SKM-1 (cell line): Measurements from ENCODE around the gene LOXL1.

Source experiments
- DNase-seq: peaks from one replicate; lab custom pipeline; 2025; ENCODE audit not compliant: unreplicated experiment; lab: John Stamatoyannopoulos, UW

LOXL1 gene

DNA sequence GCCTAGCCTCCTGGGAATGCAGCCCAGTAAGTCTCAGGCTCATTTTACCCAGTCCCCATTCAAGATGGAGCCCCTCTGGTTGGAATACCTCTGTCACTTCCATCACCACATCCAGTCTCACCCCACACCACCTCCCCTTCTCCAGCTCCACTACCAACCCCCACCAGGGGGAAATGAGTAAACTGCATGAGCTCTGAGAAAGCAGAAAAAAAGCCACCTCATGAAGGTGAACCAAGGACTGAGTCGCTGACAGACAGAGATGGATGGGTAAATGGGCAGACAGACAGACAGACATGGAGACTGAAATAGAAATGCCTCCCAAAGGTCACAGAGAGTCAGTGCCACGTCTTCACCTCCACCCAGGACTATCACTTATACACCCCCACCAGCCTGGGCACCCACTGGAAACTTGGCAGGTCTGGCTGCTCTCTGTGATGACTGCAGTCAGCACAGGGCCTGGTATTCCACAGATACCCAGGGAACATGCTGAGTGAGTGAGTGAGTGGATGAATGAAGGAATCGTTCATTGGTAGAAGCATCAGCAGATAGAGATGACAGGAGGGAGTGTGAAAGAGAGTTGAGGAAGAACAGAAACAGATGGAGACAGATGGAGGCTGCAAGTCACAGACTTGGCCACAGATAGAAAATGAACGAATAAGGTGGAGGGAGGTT, 4.9 kb upstream of the LOXL1 start:
- DNase-seq = no peak

DNA sequence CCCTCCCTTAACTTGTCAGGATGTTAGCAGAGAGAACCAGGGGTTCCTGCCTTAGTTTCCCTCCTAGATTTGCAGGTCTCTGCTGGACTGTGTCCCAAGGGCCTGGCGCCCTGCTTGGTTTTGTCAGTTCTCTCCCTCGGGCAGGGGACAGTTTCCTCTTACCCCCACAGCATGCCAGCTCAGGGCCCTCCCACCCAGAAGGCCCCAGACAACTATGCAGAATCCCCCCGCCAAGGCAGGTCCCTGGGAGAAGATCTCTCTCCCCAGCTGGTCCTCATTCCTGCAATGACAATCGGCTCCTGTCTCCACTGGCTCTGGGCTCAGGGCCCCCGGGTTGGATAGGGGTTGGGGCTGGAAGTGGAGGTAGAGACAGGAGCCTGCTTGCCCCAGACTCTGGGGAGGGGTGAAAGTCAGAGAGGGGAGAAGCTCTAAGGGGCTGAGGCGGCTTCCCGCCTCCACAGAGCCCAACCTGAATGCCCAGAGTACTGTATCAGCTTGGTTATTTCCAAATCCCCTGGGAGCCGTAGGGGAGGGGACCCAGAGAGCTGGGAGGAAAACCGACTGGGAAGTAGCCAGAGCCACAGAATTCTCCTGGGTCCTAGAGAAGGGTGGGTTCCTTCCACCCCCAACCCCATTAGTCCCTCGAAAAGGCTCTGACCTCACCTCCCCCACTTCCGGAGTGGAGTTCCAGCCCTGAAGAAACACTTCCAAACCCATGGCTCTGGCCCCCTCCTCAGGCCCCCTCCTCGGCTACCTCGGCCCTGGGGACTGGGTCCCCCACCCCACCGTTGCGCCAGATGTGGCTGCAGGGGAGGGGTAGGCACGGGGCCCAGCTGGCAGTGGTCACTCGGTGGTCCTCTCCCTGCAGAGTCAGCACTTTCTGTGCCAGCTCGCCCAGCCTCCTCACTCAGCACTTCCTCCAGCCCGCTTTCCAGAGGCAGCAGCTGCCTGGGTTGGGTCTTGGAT, 3.8 kb upstream of the LOXL1 start:
- DNase-seq = no peak

GRCh38 chr15:73923156-73923487, 3.1 kb upstream of the LOXL1 start:
- no peak for DNase-seq

DNA sequence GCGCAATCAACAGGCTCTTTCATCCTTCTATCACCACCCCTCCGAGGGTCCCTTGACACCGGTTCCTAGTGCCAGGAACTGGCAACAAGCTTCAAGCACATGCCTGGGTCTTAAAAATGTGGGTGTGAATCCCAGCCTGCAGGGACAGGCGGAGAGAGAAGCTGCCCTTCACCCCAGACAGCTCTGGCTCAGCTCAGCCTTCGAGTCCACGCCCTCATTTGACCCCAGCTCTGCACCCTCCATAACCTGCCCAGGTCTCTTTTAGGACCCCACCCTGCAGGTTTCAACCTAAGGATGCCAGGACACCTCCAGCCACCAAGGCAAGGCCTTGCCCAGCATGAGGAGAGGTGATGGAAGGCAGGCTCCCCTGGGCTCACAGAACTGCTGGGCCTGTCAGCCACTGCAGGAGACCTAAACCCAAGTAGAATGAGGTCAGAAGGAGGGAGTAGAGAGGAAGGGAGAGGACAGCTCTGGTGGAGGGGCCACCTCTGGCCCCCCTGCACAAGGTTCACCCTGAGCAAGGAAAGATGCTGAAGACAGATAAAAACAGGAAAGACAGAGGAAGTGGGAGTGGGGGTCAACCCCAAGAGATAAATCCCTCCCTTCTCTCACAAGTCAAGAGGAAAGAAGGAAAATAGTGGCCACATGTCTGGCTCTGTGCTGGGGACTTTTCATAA, 2.6 kb upstream of the LOXL1 start:
- no peak for DNase-seq

DNA sequence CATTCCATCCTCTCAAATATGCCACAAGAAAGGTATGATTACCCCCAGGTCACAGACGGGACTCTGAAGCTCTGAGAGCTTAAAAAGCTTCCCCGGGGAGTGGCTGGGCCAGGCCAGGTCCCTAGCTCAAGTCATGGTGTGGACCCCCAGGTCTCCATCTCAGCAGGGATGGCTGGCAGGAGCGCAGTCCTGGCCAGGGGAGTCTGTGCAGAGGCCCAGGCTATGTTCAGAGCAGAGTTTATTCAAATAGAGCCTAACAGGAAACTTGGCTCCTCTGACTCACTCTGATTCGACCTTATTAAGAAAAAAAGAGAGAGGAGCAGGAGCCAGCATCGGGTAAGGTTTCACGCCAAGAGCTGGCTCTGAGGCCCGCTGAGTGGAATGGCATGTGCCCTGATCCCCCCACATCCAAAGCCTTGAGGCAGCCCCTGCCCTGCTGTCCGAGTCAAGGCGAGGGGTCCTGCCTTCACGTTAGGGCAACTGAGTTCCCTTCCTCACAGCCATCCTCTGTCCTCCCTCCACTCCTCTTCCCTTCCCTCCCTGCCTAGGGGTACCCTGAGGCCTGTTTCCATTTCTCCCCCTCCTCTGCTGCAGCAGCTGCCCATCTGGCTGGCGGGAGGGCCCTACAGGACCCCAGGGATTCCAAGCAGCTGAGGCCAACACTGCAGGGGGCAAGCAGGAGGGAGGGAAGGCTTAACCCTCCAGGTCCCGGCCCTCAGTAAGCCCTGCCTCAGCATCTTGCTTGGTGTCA, 1.9 kb upstream of the LOXL1 start:
- no peak for DNase-seq

DNA sequence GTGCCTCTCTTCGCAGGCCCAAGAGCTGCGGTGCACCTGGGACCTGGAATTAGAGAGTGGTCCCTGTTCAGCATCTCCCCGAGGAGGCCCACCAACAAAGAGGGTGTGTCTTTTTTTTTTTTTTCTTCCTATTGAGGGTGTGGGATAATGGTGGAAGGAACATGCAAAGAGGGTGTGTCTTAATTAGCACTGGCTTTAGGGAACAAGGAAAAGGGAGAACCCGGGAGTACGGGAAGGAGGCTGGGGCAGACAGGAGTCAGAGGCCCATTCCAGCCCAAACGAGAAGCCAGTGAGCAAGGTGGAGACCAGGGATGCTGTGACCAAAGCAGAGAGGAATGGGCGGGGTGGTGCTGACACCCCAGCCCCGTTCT, 429 bp upstream of the LOXL1 start:
- no peak for DNase-seq

- no peak for DNase-seq
Measured at GRCh38 chr15:73927003-73927475, 777 bp downstream of the LOXL1 start.

- no peak for DNase-seq
Measured at GRCh38 chr15:73927476-73928240, 1.4 kb downstream of the LOXL1 start.

- DNase-seq = no peak
Measured at GRCh38 chr15:73928241-73928579, 1.9 kb downstream of the LOXL1 start.

GRCh38 chr15:73928971-73929627, 2.8 kb downstream of the LOXL1 start:
- no peak for DNase-seq

DNA sequence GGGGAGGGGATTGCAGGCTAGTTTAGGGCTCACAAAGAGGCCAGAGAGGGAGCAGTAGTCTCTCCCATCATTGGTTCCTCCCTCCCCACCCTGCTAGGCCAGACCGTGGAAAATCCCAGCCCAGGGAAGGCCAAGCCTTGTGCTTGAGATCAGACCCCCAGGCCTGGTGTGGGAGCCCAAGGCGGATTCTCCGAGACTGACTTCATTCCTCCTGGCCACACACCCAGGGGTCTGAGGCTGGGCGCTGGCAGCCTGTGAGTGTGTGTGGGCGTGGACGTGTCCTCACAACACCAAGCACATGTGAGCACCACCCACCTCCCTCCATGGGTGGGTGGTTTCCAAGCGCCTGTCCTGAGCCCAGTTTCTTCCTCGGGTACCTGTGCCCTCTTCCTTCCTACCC, 4.1 kb downstream of the LOXL1 start:
- DNase-seq = no peak

DNA sequence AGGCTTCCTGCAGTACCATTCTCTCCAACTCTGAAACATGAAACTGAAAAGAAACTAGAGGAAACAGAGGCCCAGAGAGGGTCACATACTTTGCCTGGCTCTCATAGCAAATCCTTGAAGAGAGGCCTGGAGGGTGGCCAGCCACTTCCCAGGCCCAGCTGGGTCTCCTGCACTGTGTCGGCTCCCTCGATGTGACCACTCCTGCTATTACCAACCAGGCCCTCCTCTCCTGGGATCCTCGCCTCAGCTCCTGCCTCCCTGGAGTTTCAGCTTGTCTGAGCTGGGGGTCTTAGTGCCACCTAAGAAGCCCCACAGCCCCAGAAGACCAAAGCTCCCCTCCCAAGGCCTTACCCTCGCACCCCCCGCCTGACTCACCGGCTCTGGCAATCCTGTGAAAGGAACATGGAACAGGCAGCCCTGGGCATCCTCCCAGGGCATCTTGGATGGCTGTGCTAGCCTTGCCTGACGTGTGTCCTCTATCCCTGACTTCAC, 4.6 kb downstream of the LOXL1 start:
- DNase-seq = no peak

DNA sequence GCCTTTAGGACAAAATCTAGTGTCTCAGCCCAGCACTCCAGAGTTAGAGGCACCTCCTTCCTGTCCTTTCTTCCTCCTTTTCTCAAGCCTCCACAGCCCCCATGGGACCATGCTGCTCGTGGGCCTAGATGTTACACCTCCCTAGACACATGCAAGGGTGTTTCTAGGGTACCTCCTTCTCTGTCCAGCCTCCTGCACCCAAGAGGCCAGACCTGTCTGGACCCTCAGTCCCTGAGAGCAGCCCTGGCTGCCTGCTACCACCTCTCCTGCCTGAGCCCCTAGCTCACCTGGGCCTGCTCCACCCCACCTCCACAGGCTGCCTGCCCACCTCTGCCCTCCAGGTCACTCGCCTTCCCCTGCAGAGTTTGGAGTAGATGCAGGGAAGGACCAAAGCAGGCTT, 5.2 kb downstream of the LOXL1 start:
- no peak for DNase-seq

GRCh38 chr15:73932381-73933191, 6.3 kb downstream of the LOXL1 start:
- DNase-seq = no peak

DNA sequence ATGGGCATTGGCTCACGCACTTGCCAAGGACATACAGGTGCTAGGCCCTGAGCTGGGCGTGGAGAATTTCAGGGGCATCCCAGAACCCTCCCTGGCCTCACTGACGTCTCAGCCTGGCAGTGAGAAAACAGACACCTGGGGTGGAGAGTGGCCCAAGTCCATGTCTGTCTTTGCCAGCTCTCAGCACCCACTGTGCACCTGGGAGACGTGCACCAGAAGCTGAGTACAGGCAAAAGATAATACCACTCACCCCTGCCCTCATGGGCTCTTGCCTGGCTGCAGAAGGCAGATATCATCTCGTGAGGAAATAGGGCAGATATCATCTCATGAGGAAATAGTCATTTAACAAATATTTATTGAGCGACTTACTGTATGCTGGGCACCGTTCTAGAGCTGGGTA, 8.0 kb downstream of the LOXL1 start:
- DNase-seq = no peak

DNA sequence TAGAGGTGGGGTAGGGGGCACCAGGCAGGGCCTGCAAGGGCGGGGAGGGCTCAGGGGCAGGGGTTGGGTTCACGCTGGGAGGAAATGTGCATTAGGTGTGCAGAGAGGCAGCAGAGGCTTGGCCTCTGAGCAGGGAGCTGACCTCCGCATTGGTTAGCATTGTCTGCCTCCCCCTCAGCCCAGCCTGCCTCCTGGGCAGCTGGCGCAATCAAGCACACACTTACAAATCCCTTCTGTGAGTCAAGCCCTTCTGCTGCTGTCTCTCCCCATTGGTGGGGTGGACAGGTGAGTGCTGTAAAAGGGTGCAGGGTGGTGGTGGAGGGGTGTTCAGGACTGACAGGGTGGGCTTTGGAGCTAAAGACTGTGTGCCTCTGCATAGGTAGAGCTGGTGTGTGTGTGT, 9.3 kb downstream of the LOXL1 start:
- no peak for DNase-seq

DNA sequence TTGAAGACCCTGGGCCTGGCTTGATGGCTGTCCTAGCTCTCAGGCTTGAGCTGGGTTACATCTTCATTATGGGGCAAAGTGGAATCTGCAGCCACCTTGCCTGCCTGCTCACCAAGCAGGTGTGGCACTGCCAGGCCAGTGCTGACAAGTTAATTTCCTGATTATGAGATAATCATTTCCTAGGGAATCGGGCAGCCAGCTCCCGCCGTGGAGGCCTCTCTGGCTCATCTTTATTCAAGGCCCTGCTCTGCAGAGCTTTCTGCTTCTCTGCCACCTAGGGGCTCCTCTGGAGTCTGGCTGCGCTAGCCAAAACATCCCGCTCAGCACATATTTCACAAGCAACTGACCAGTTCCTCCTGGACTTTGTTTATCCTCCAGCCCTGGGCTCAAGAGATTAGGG, 9.9 kb downstream of the LOXL1 start:
- no peak for DNase-seq

DNA sequence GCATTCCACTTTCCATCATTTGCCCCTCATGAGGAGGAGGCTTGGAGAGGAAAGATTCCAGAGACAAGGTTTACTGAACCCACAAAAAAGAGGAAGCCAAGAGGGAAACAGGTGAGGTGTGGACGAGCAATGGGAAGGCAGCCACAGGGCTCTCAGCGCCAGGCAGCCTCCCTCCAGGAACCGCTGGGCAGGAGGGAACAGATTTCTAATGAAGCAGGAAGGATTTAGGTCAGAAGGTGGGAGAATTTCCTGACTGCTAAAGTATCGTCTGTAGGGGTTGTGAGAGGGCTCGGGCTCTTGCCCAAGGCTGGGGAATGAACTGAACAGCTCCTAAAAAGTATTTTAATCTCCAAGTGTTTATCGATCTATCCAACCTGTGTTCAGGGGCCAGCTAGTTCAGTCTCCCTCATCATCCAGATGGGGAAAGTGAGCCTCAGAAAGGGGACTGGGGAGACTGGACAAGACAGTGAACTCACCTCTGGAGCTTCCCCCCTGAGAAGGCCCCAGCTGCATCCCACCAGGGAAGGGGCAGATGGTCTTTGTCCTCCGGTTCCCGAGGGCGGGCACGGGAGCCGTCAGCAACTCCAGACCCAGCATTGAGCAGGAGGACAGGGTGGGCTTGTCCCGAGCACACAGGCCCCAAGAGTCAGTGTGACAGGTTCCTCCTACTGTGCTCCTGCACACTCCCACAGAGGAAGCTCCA, 10.5 kb downstream of the LOXL1 start:
- DNase-seq = no peak
